ENCODE measurements around the gene SCN7A.
"Not testable (repeated sequence)": the region's sequence is repeated elsewhere in the genome, so short reads cannot be mapped to it uniquely, and the experiment has no call there.

SCN7A gene

DNA sequence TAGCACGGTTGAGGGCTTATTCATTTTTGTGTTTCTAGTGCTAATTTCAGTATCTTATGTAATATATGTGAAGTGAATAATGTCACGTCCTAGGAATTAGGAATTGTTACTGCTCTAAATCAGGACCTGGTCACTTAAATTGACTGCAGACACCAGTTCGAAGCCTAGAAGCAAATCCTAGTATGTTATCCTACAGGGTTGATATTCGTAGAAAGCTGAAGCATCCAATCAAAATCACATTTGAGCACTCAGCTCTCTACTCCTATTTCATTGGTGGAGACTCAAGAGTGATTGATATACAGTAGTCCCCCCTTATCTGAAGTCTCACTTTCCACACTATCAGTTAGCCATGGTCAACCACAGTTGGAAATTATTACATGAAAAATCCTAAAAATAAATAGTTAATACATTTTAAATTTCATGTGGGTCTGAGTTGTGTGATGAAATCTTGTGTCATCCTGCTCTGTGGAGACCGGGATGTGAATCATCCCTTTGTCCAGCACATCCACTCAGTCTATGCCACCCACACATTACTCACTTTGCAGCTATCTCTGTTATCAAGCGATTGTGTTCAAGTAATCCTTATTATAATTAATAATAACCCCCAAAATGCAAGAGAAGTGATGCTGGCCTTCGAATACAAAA is 83.1 kb downstream of the SCN7A start:
- DNase-seq (ENCODE audit: low read depth in 1 of 2, low spot score in 1 of 2) = no peak
- in situ Hi-C loops (cut with HindIII; ENCODE audit: low pct_unique_long_range_greater_than_20kb, low sequenced_read_pairs) = no loop called here

GRCh38 chr2:166407746-166408145 is 86.3 kb downstream of the SCN7A start:
- DNase-seq (ENCODE audit: low read depth in 1 of 2, low spot score in 1 of 2); in situ Hi-C loops (cut with HindIII; ENCODE audit: low pct_unique_long_range_greater_than_20kb, low sequenced_read_pairs): not testable (repeated sequence)

More for the DNA sequence above, 83.1 kb downstream of the SCN7A start:
- TF ChIP-seq JUND (IDR thresholded peaks at IDR 0.05; ENCODE audit: low read depth) = no peak

DNA sequence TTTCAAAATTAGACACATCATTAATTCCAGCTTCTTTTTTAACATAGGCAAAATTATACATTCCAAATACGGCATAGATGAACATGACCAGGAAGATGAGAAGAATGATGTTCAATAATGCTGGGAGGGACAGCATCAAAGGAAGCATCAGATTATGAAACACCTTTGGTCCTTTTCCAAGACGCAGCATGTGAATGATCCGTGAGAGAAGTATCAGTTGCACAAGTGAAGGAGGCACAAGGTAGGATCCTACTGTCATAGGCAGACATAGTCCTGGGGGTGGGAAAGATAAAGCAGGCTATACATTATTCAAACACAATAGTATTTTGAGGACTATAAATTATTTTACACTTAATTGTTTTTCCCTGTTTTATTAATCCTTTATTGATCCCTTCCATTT is 87.7 kb downstream of the SCN7A start:
- no peak for TF ChIP-seq JUND (IDR thresholded peaks at IDR 0.05; ENCODE audit: low read depth)
- no peak for DNase-seq (ENCODE audit: low read depth in 1 of 2, low spot score in 1 of 2)
- in situ Hi-C loops (cut with HindIII; ENCODE audit: low pct_unique_long_range_greater_than_20kb, low sequenced_read_pairs) = no loop called here

GRCh38 chr2:166405569-166405926 is 88.5 kb downstream of the SCN7A start:
- no peak for TF ChIP-seq JUND (IDR thresholded peaks at IDR 0.05; ENCODE audit: low read depth)
- in situ Hi-C loops (cut with HindIII; ENCODE audit: low pct_unique_long_range_greater_than_20kb, low sequenced_read_pairs) = no loop called here
- no peak for DNase-seq (ENCODE audit: low read depth in 1 of 2, low spot score in 1 of 2)

DNA sequence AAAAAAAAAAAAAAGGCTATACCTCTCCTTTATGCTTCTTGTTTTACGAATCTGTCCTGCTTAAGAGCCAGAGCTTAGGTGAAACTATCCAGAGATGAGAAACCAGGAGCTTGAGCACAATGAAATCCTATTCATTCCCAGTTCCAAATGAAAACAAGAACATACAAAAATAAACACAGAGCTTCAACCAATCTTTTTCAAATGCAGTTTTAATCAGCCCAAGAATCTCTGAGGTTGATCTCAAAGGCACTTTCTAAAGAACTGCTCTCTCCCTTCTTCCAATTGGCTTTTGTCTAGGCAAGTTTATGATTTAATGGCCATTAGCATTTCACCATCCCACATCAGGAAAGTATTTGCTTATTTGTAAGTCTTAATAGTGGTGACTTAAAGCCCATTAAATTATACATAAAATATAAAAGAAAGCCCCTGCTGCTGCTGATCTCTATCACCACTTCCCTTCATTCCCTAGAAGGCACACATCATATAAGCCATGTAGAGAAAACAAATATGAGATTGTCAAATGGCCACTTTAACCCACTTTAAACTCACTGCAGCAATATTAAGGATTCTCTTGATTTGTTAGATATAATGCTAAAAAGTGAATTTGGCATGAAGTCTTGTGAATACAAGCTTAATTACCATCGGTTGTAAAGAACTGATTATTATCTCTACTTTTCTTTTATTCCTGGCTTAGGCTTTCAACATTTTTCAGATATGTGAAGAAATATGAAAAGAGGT is 89.0 kb downstream of the SCN7A start:
- in situ Hi-C loops (cut with HindIII; ENCODE audit: low pct_unique_long_range_greater_than_20kb, low sequenced_read_pairs) = no loop called here
- no peak for DNase-seq (ENCODE audit: low read depth in 1 of 2, low spot score in 1 of 2)
- no peak for TF ChIP-seq JUND (IDR thresholded peaks at IDR 0.05; ENCODE audit: low read depth)

DNA sequence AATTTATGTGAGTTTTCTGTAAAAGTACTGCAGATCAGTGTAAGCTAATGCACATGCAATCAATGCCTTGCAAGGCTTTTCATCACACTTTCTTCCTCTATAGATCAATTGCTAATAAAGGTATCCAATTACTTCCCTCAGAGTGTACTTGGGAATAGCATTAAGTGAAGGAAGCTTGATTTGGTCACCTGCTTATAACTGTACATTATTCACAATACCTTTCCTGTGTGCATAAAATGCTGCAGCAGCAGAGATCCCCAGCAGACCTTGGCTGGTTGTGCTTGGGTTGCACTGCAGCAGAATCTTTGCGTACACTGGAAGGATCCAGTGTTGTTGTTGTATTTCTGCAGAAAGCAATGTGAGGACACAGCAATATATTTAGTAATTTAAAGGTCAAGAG is 99.8 kb downstream of the SCN7A start:
- TF ChIP-seq JUND (IDR thresholded peaks at IDR 0.05; ENCODE audit: low read depth) = no peak
- in situ Hi-C loops (cut with HindIII; ENCODE audit: low pct_unique_long_range_greater_than_20kb, low sequenced_read_pairs) = no loop called here
- no peak for DNase-seq (ENCODE audit: low read depth in 1 of 2, low spot score in 1 of 2)

DNA sequence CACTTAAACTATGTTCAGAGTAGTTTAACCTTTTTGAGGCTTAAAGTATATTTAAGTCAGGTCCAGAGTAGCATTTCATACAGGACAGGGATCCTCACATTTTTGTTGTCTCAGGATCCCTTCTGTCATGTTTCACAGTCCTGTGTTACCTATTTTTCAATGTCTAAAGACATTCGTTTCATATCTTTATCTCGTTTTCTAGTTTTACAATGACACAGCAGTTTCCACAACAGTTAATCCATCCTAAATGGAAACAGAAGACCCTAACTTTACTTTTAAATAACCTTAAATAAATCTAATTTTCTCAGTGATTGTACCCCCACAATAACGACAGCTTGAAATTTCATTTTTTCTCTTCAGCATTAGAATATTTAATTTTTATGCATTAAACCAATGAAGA is 101.0 kb downstream of the SCN7A start:
- in situ Hi-C loops (cut with HindIII; ENCODE audit: low pct_unique_long_range_greater_than_20kb, low sequenced_read_pairs) = no loop called here
- TF ChIP-seq JUND (IDR thresholded peaks at IDR 0.05; ENCODE audit: low read depth) = no peak
- DNase-seq (ENCODE audit: low read depth in 1 of 2, low spot score in 1 of 2) = no peak

- in situ Hi-C loops (cut with HindIII; ENCODE audit: low pct_unique_long_range_greater_than_20kb, low sequenced_read_pairs) = no loop called here
- no peak for DNase-seq (ENCODE audit: low read depth in 1 of 2, low spot score in 1 of 2)
- no peak for TF ChIP-seq JUND (IDR thresholded peaks at IDR 0.05; ENCODE audit: low read depth)
Measured at GRCh38 chr2:166388481-166389070, 105.5 kb downstream of the SCN7A start.

DNA sequence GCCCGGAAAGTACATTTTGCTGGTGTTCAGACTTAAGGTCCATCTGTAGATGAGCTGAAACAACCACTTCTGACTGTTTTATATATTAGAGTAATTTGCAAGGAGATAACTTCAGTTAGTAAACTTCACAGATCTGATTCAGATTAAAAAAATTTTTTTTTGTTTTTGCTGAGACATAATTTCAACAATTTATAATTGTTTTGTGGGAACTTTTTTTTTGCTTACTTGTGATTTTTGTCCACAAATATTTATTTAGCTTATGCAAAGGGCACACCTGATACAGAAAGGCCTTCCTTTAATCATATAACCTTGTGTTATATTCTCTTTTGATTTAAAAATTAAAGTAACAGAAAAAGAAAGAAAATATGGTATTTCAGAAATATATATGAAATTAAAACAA is 108.7 kb downstream of the SCN7A start:
- no peak for DNase-seq (ENCODE audit: low read depth in 1 of 2, low spot score in 1 of 2)
- no peak for TF ChIP-seq JUND (IDR thresholded peaks at IDR 0.05; ENCODE audit: low read depth)
- in situ Hi-C loops (cut with HindIII; ENCODE audit: low pct_unique_long_range_greater_than_20kb, low sequenced_read_pairs) = no loop called here

- in situ Hi-C loops (cut with HindIII; ENCODE audit: low pct_unique_long_range_greater_than_20kb, low sequenced_read_pairs) = no loop called here
- TF ChIP-seq JUND (IDR thresholded peaks at IDR 0.05; ENCODE audit: low read depth) = no peak
- peak; percentile 15 to 34 for DNase-seq (ENCODE audit: low read depth in 1 of 2, low spot score in 1 of 2)
Measured at GRCh38 chr2:166384774-166385173, 109.3 kb downstream of the SCN7A start.

DNA sequence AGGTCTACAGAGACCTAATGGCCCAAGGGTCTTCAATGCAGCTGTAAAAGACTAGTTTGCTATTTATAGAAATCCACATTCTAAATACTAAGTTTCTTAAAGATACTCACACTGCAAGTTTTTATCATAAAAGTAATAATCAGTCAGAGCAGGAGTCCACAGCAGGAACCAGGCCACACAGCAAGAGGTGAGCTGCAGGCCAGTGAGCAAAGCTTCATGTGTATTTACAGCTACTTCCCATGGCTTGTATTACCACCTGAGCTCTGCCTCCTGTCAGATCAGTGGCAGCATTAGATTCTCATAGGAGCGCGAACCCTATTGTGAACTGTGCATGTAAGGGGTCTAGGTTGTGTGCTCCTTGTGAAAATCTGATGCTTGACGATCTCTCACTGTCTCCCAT is 111.6 kb downstream of the SCN7A start:
- DNase-seq (ENCODE audit: low read depth in 1 of 2, low spot score in 1 of 2) = no peak
- in situ Hi-C loops (cut with HindIII; ENCODE audit: low pct_unique_long_range_greater_than_20kb, low sequenced_read_pairs) = no loop called here
- TF ChIP-seq JUND (IDR thresholded peaks at IDR 0.05; ENCODE audit: low read depth) = no peak

DNA sequence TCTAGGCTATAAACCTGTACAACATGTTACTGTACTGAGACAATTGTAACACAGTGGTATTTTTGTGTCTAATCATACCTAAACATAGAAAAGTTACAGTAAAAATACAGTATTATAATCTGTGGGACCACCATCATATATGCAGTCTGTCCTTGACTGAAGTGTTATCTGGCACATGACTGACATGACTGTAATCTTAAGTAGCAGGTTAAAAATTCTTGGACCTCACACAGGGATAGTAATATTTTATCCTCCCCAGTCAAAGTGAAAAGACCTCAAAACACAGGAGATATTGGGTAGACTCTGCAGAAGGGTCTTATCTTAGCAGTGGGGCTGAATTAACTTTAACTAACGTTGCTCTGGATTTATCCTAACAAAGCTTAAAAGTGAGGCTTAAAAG is 113.4 kb downstream of the SCN7A start:
- TF ChIP-seq JUND (IDR thresholded peaks at IDR 0.05; ENCODE audit: low read depth) = no peak
- in situ Hi-C loops (cut with HindIII; ENCODE audit: low pct_unique_long_range_greater_than_20kb, low sequenced_read_pairs) = no loop called here
- no peak for DNase-seq (ENCODE audit: low read depth in 1 of 2, low spot score in 1 of 2)

DNA sequence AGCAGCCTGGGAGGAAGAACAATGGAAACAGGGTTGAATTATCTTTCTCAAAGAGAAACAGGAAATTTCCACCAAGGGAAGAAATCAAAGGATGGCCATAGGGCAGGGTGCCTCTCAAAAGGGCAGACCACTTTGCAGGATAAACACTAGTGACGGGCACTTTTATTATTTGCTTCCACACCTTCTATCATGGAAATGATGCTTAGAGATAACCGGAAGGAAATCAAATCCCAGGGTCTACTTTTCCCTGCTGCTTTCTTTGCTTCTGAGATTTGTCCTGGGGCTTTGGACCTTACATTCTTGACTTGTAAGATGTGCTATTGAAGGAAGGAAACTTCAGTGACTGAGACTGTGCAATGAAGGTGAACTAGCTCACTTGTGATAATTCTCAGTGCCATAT is 117.2 kb downstream of the SCN7A start:
- TF ChIP-seq JUND (IDR thresholded peaks at IDR 0.05; ENCODE audit: low read depth) = no peak
- in situ Hi-C loops (cut with HindIII; ENCODE audit: low pct_unique_long_range_greater_than_20kb, low sequenced_read_pairs) = no loop called here
- no peak for DNase-seq (ENCODE audit: low read depth in 1 of 2, low spot score in 1 of 2)

Data from T47D (cell line).